GM18907 (cell line): ENCODE data around the gene MORF4L1.
"Not testable (repeated sequence)": the region's sequence is repeated elsewhere in the genome, so short reads cannot be mapped to it uniquely, and the experiment has no call there.

ENCODE experiments used
- ATAC-seq: cut with Tn5 transposase; IDR thresholded peaks from one replicate; pipeline ENCODE4 v1.9.1; 2021; ENCODE audit warnings: mild to moderate bottlenecking, moderate library complexity; ENCODE audit not compliant: unreplicated experiment

The MORF4L1 gene, protein sequence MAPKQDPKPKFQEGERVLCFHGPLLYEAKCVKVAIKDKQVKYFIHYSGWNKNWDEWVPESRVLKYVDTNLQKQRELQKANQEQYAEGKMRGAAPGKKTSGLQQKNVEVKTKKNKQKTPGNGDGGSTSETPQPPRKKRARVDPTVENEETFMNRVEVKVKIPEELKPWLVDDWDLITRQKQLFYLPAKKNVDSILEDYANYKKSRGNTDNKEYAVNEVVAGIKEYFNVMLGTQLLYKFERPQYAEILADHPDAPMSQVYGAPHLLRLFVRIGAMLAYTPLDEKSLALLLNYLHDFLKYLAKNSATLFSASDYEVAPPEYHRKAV

GRCh38 chr15:78872155-78872971 is at the start of gene MORF4L1:
TSS of gene MORF4L1 (plus strand) at chr15:78872890. CDS start at chr15:78873018, 128 bp downstream.
- ATAC-seq, result peak; percentile 77

DNA sequence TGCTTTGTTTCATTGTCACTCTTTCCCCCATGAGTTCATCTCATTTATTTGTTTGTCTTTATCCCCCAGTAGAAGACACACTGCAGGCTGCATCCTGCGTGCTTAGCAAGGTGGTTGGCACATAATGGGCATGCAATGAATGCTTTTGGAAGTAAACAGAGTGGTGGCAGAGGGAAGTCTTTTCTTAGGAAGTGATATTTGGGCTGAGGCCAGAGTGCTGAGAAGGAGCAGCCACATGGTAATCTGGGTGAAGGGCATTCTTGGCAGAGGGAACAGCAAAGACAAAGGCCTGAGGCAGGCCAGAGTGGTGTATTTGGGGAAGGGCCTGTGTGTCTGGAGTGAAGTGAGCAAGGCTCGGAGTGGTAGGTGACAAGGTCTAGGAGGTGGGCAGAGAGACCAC is 43.8 kb upstream of the MORF4L1 start:
- no peak for ATAC-seq

- ATAC-seq, result no peak
Measured at GRCh38 chr15:78830514-78831228, 42.0 kb upstream of the MORF4L1 start.

DNA sequence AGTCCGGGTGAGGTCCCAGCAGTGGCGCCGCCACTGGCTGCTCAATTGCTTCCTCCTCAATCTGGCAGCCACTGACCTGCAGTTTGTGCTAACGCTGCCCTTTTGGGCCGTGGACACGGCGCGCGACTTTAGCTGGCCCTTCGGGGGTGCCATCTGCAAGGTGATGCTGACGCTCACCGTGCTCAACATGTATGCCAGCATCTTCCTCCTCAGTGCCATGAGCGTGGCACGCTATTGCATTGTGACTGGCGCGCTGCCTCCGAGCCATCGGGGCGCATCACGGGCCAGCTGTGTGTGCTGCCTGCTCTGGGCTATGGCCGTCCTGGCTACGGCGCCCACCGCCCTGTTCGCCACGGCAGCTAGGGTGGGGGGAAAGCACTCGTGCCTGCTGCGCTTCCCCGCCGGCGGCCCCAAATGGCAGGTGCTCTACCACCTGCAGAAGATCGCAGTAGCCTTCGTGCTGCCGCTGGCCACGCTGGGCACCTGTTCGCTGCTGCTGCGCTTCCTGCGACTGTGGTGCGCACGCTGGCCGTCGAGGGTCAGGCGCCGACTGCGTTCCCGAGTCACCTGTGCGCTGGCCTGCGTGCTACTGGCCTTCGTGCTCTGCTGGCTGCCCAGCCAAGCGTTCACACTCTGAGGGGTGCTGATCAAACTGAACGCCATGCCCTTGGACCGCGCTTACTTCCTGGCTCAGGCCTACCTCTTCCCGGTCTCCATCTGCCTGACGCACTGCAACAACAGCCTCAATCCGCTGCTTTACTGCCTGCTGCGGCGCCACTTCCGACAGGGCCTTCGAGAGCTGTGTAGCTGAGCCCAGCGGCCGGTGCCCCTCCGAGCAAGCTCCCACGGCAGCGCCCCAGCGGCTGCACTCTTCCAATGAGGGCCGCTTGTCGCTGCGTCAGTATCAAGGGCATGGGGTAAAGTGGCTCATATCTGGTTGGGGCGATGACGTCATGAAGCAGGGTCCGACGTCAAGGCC is 41.2 kb upstream of the MORF4L1 start:
- no peak for ATAC-seq

DNA sequence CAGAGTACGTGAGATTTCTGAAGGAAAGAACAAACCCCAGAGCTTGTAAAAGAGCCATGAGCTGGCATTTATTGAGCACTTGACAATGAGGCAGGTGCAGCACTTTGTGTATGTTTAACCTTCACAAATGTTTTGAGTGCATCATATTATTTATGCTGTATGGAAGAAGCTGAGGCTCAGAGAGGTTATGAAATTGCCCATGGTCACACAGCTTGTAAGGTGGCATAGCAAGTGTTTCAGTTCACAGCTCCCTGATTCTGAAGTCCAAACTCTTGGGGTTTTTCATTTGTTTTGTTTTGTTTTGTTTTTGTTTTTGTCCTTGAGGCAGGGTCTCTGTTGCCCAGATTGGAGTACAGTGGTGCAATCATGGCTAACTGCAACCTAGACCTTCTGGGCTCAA is 36.4 kb upstream of the MORF4L1 start:
- no peak for ATAC-seq

- no peak for ATAC-seq
Measured at GRCh38 chr15:78837131-78837530, 35.6 kb upstream of the MORF4L1 start.

DNA sequence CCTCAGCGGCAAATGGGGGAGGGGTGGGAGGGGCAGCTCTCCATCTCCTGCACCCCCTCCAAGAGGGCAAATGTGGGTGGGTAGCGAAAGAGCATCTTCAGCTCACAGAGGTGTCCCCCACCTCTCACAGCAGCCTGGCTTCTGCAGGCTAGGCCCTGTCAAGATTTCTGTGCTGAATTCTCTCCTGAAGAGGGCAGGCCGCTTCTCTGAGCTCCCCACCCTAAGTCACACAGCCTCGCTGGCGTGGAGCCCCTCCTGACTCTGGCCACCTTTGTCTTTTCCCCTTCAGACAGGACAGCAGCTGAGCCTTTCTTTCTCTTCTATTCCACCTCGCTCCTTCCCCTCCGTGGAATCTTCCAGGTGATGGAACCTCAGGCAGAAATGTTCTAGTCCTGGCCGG is 35.1 kb upstream of the MORF4L1 start:
- ATAC-seq, result no peak

GRCh38 chr15:78838489-78838888 is 34.2 kb upstream of the MORF4L1 start:
- no peak for ATAC-seq

GRCh38 chr15:78839151-78839550 is 33.5 kb upstream of the MORF4L1 start:
- ATAC-seq, result not testable (repeated sequence)

- ATAC-seq, result no peak
Measured at GRCh38 chr15:78840661-78841375, 31.9 kb upstream of the MORF4L1 start.

- no peak for ATAC-seq
Measured at GRCh38 chr15:78841376-78841706, 31.3 kb upstream of the MORF4L1 start.

DNA sequence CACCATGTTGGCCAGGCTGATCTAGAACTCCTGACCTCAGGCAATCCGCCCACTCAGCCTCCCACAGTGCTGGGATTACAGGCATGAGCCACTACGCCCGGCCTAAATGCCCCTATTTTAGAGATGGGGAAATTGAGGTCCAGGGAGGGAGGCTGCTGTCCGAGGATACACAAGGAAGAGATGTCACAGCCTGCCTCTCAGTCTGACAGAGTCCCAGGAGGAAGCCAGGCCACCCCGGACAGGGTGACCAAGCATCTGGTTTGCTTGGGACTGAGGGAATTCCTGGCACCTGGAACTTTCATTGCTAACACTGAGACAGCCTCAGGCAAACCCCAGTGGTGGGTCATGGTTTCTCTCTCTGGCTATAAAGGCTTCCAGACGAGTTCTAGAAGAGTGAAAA is 30.8 kb upstream of the MORF4L1 start:
- ATAC-seq, result no peak

DNA sequence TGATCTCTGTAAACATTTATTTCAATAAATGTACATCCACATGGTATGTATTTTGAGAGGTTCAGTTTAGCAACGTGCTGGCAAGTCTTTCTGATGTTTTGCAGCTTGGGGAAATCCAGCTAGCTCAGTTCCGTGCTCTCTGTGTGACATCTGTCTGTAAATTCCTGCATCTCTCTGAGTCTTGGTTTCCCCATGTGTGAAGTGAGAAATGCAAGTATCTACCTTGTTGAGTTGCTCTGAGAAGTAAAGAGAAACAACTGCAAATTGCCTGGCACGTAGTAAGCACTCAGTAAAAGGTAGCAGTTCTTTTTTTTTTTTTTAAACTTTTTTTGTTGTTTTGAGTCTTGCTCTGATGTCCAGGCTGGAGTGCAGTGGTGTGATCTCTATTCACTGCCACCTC is 30.2 kb upstream of the MORF4L1 start:
- no peak for ATAC-seq

- ATAC-seq, result not testable (repeated sequence)
Measured at GRCh38 chr15:78846906-78847305, 25.8 kb upstream of the MORF4L1 start.

DNA sequence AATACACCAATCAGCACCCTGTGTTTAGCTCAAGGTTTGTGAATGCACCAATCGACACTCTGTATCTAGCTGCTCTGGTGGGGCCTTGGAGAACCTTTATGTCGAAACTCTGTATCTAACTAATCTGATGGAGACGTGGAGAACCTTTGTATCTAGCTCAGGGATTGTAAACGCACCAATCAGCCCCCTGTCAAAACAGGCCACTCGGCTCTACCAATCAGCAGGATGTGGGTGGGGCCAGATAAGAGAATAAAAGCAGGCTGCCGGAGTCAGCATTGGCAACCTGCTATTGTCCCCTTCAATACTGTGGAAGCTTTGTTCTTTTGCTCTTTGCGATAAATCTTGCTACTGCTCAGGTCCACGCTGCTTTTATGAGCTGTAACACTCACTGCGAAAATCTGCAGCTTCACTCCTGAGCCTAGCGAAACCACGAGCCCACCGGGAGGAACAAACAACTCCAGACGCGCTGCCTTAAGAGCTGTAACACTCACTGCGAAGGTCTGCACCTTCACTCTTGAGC is 25.2 kb upstream of the MORF4L1 start:
- not testable (repeated sequence) for ATAC-seq

DNA sequence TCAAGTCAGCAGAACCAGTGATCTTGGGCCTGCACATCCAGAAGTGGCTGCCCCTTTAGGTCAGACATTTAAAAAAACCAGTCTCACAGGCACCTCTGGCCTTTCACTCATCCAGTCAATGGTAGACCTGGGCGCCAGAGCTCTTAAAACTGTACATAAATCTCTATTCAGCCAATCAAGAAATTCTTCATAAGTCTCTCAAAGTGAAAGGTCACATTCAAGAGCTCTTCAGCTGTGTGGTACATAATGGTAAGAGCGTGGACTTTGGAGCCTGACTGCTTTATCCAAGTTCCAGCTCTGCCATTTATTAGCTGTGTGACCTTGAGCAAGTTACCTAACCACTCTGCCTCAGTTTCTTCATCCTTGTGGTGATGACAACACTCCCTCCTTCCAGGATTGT is 22.3 kb upstream of the MORF4L1 start:
- no peak for ATAC-seq

GRCh38 chr15:78850941-78851755 is 21.5 kb upstream of the MORF4L1 start:
- no peak for ATAC-seq

DNA sequence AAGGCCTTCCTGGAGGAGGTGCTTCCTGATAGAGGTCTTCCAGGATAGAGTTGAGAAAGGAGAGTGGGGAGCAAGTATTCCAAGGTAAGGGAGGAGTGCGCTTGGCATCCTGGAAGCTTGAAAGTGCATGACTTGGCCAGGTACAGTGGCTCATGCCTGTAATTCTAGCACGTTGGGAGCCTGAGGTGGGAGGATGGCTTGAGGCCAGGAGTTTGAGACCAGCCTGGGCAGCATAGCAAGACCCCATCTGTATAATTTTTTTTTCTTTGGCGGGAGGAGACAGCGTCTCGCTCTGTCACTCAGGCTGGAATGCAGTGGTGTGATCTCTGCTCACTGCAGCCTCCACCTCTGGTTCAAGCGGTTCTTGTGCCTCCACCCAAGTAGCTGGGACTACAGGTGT is 19.2 kb upstream of the MORF4L1 start:
- ATAC-seq, result no peak

DNA sequence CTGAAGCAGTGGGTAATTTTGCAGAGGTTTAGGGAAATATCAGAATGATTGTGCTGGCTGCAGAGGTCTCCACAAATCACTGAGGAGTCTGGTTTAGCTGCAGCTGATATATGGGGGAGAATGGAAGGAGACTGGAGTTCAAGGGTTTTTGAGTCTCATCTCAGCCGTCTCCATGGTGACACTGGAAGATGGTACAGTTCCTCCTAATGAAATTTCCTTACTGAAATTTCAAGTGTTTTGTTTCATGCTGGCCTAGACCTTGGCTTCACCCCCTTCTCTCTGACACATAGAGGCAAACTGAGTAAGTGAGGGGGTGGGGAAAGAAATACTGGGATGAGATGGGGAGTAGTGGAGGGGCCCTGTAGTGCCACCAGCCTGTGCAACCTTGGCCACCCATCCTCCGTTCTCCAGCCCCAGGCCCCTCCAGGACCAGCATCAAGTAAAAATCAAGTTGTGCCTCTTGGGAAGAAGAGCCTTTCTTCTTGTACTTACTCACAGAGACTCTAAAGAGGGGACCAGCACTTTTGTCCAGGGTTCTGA is 17.8 kb upstream of the MORF4L1 start:
- no peak for ATAC-seq
